DMS79 treated with DMSO at 0.1 percent for 48 hours (cell line): ENCODE measurements around the gene MIEF2.
"Not testable (repeated sequence)": the region's sequence is repeated elsewhere in the genome, so short reads cannot be mapped to it uniquely, and the experiment has no call there.

Source experiments
- DNase-seq: peaks from one replicate; lab custom pipeline; 2025; lab: John Stamatoyannopoulos, UW

Gene MIEF2, protein sequence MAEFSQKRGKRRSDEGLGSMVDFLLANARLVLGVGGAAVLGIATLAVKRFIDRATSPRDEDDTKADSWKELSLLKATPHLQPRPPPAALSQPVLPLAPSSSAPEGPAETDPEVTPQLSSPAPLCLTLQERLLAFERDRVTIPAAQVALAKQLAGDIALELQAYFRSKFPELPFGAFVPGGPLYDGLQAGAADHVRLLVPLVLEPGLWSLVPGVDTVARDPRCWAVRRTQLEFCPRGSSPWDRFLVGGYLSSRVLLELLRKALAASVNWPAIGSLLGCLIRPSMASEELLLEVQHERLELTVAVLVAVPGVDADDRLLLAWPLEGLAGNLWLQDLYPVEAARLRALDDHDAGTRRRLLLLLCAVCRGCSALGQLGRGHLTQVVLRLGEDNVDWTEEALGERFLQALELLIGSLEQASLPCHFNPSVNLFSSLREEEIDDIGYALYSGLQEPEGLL

DNA sequence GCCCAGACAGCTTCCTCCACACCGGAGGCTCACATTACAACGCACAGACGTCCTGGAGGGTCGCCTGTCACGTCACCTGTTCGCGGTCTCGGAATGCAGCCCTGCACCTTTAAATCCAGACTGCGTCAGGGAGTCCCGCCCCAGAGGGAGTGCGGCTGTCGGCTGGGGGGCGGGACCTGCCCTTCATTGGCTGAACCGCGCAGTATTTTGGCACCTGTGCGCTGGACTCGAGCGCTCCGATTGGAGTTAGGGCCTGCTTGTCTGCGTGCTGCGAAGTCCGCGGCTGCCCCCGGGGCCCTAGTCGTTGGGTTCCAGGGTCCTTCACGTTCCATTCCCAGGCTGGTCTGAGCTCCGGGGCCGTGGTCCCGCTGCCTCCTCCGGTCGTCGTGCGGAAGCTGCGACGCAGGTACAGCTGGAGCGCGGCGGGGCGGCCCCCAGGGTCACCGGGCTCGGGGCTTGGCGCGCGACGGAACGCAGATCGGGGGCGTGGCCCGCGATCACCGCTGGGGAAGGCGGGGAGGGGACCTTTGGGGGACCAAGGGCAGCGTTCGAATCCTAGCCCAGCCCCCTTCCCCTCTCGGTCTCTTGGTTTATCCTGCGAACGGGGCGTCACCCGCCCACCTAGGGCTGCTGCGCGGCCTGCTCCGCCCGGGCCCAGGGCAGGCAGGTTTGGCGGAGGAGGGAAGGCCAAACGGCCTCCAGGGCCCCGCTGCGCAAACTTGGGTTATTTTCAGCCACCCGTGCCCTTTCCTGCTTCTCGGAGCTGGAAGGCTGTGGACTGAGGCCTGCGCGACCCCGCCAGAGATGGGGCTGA lies at the start of gene MIEF2:
Gene MIEF2, plus strand, starts transcription at position 331 of the 814 bp plus-strand sequence. CDS start 2,059 bp downstream, outside the sequence.
- DNase-seq = peak; percentile 80

DNA sequence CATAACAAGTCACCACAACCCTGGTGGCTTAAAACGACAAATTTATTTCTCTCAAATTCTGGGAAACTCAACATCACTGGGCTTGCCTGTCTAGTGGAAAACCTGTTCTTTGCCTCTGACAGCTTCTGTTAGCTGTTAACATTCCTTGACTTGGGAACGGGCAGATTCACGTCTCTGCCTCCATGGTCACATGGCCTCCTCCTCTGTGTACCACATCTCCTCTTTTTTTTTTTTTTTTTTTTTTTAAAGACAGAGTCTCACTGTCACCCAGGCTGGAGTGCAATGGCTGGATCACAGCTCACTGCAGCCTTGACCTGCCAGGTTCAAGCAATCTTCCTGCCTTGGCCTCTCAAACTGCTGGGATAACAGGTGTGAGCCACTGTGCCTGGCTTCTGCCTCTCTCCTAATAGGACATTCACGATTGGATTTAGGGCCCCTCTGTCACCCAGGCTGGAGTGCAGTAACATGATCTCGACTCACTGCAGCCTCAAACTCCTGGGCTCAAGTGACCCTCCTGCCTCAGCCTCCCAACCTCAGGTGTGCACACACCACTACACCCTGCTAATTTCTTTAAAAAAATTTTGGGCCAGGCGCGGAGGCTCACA lies 46.7 kb upstream of the MIEF2 start:
- no peak for DNase-seq

DNA sequence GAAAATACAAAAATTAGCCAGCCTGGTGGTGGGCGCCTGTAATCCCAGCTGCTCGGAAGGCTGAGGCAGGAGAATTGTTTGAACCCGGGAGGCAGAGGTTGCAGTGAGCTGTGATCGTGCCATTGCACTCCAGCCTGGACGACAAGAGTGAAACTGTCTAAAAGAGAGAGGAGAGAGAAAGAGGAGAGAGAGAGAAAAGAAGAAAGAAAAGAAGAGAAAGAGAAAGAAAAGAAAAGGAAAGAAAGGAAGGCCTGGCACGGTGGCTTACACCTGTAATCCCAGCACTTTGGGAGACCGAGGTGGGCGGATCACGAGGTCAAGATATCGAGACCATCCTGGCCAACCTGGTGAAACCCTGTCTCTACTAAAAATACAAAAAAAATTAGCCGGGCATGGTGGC lies 43.6 kb upstream of the MIEF2 start:
- DNase-seq = not testable (repeated sequence)

DNA sequence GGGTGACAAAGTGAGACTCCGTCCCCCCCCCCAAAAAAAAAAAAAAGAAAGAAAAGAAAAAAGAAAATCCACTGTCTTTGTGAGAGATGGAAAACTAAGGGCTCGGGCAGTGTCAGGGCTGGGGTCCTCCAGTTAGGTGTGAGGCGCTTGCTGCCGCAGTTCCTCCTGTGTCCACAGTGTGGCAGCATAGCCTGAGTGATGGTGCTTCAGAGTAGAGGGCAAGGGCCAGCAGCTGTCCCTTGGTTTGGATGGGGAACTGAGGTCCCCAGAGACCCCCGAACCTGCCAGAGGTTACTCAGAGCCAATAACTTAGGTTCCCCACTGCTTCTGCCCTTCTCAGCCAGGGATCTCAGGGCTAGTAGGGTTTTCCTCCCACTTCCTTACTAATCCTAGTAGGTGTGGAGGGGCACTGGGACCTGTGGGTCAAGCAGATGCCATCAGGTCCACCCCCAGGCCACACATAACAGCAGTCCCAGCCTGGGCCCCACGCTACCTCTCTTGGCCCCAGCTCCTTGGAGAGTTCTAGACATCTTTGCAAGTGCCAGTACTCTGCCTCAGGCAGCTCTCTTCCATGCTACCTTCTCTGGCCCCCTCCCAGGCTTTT lies 42.9 kb upstream of the MIEF2 start:
- peak; percentile 7 for DNase-seq

DNA sequence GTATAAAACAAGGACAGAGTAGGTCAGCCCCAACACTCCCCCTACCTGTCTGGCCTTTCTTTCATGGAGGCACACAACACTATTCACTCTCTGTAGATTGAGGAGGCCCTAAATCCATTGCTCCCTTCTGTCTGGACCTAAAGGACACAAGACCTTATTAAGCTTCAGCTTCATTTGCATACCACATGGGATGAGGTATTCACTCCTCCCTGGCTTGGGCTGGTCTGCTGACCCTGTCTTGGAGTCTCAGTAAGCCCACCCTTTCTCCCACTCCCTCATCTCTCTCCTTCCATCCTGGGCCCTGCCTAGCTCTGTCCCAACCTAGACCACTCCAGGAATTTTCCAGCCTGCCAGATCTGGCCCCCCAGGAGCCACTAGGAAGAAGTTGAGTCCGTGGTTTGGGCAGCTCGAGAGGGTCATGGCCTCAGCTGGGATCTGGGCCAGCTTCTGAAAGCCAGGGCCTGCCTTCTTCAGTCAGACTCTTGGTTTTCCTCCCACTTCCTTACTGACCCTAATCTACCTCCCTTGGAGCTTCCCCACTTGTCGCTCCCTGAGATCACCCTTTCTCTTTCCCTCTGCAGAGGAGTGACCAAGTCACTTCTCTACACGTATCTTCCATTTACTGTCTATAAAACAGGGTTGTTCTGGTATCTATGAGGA lies 41.6 kb upstream of the MIEF2 start:
- DNase-seq = no peak

DNA sequence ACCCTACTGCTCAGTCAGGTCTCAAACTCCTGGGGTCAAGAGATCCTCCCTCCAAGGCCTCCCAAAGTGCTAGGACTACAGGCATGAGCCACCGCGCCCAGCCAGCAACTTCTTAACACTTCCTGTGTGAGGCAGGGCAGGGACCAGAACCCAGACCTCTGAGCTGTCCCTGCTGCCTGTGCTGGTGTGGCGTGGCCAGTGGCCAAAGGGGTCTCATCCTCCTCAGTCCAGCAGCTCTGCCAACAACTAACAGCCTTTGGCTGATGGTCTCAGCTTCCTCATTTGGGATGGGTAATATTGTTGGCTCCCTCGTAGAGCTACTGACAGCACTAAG lies 36.4 kb upstream of the MIEF2 start:
- DNase-seq = no peak

DNA sequence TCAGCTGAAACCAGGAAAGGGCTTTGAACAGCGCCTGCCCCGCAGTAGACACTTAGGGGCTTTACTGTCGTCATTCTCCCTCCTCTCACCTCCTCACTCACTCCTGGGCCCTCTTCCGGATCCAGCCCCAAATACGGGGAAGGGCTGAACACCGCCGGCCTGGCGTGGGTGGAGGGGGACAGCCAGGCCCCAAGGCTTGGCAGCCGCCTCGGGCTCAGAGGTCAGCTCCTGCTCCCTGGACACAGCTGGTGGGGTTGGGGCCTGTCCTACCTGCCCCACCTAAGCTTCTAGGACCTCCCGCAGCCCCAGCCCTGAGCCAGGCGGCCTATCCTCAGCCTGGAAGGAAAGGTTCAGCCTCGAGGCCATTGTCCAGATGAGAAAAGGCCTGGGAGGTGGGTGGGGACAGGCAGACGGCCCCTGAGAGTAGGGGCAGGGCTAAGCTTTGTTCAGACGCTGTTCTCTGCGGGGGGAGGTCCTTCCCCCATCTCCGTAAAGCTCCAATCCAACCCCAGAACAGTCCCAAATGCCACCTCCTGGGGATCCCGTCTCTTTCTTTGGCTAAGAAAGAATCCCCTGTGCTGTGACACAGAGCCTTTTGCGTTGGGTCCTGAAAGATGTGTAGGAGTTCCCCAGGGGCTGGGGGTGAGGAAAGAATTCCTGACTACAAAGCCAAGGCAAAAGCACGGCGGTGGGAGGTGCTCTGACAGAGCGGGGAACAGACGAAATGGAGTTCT lies 35.9 kb upstream of the MIEF2 start:
- DNase-seq = no peak

DNA sequence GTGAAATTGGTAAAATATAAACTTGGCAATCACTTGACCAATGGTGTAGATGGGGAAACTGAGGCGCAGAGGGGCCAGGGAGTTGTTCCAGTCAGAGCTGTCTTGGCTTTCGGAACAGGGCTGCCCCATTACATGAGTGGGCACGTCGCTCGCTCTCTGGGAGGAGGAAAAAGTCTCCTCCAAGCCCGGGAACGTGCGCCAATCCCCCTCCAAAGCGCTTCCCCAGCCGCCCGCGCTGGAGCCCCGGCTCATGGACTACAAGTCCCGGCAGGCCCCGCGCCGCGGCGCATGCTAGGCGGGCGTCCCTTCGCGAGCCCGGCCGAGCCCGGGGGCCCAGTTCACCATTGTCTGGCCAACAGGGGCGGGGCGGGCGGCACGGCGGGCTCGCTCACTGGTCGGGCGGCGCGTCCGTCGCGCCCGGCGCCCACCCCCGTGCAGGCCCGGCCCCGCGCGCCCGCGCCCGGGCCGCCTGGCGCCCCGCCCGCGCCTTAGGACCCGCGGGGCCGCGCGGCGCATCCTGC lies 35.3 kb upstream of the MIEF2 start, which contains the start of gene LLGL1:
Gene LLGL1, plus strand, starts transcription at position 515 of the 521 bp plus-strand sequence. CDS start 48 bp downstream, outside the sequence.
- DNase-seq = peak; percentile 66

DNA sequence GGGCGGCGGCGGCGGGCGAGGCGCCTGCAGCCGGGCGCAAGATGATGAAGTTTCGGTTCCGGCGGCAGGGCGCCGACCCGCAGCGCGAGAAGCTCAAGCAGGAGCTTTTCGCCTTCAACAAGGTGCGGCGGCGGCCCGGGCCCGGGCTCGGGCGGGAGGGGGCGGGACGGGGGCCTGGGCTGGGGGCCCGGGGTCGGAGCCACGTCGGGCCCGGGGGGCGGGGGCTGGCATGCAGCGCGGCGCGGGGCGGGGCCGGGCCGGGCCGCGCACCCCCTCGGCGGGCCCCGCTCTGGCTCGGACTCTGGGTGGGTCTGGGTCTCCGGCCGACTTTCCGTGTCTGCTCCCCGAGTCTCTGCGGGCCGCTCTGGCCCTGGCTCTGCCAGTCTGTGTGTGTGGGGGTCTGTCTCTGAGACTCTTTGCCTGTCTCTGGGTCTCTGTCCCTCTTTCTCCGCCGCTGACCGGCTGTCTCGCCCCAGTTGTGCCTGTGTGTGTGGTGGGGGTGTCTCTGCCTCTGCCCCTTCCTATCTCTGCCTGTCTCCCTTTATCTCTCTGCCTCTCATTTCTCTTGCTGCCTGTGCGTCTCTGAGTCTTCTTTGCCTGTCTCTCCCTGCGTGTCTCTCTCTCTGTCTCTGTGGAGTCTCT lies 34.7 kb upstream of the MIEF2 start:
- no peak for DNase-seq

DNA sequence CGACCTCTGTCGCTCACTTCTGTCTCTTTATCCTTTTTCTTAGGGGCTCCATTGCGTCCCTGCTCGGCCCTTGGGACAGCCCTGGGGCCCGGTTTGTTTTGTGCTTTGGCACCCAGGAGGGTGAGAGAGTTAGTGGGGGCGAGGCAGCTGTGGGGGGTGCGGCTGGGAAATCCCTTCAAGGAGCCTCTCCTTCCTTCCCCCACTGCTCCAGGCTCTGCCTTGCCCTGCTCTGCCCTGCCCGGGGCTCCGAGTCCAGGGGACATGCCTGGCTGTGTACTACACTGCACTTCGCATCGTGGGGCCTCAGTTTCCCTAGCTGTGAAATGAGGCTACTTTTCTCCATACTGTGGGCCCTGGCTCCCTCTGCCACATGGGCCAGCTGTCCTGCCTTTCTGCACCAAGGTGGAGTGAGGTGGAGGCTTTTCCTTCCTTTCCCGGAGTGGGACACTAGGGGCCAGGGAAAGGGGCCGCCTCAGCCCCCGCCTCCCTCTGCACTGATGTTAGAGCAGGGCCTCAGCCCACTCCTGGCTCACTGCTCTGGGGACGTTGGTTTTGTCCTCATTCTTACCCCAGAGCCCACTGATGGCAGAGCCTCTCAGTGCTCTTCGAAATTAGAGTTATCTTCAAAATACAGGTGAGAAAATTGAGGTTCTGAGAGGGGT lies 34.0 kb upstream of the MIEF2 start:
- DNase-seq = no peak

DNA sequence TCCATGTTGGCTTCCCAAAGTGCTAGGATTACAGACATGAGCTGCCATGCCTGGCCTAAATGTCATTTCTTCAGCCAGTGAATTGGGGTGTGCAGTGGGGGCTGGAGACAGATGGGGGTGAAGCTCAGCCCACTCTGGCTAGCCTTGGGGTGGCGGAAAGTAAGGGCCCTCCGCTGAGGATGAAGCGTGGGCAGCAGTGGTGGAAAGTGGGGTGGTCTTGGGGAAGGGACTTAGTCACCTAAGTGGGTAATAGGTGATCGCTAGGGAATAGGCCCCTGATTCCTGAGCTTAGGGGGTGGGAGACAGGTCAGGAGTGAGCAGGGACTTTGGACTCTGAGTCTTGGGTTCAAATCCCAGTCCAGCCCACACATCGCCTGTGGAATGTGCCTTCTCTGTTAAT lies 32.8 kb upstream of the MIEF2 start:
- no peak for DNase-seq

DNA sequence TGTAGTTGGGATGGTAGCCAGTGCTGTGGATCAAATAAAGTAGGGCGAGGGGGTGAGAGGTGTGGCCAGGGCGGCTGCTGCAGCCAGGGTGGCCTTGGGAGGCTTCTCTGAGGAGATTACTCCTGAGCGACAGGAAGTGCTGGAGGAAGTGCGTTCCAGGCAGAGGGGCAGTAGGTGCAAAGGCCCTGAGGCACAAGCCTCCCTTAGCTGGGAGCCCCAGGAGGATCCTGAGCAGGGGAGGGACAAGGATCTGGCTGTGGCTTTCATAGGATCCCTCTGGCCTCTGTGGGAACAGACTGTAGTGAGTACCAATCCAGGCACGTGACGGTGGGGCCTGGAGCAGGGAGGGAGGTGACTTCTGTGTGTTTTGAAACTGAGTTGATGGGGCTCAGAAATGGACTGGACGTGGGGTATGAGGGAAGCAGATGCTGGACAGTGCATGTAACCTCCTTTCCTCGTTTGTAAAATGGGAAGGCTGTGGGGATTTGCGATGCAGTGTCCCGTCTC lies 32.2 kb upstream of the MIEF2 start:
- DNase-seq = no peak

DNA sequence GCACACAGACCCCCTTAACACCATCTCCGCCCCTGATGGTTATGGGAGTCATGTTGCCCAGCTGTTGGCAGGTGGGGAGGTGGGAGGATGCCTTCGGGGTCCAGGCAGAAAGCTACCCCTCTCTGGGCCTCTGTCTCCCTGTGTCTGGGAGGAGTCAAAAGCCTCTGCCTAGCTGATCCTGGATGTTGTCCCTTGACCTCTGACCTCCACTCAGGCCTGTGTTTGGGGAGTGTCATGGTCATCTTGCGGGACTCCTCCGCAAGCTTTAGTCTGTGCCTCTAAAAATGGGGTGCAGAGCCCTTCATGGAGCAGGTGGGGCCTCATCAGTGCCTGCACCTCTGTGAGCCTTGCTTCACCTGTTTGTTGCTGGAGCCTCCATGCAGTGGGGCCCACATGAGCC lies 31.2 kb upstream of the MIEF2 start:
- no peak for DNase-seq

DNA sequence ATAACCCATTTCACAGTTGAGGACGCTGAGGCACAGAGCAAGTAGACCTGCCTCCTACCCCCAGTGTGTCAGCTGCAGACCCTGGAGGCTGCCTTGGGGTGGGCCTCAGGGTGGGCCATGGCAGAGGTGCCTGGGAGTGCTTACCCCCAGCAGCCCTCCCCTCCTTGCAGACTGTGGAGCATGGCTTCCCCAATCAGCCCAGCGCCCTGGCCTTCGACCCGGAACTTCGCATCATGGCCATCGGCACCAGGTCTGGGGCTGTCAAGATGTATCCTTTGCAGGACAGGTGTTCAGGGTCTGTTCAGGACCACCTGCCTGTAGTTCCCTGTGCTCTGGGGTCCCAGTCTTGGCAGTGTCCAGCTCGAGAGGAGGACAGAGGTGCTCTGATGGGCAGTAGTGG lies 30.7 kb upstream of the MIEF2 start:
- no peak for DNase-seq

DNA sequence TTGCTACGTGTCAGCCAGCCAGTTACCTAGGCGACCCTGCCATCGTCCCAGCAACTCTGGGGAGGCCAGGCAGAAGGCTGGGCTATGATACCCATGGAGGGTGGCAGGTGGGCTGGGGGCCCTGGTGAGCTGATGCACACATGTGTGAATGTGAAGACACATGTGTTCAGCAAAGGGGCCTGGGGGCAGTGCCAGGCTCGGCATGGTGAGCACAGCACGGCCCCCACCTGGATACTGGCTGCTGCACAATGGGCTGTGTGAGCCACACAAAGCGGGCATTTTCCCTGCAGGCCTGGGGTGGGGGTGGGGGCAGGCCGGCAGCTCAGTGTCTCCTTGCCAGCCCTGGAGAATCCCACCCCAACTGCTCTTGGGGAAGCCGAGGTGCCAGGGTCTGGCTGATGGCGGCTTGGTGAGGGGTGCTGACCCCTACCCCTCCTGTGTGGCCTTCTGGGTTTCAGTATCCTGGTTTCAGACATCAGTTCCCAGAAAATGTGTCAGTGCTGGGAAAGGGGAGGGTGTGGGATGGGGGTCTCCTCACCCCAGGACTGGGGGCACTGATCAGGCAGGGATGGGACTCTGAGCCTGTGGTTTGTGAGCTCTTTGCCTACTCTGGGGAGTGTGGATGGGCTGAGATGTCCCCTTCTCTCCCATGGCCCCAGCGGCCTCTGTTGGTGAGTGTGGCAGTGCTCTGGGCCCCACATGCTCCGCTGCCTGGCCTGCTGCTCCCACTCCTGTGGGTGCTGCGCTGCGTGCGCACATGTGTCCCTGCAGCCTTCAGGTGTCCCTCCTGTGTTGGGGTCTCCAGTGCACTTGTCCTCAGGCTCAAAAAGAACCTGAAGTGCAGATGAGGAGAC lies 29.9 kb upstream of the MIEF2 start:
- DNase-seq = no peak

DNA sequence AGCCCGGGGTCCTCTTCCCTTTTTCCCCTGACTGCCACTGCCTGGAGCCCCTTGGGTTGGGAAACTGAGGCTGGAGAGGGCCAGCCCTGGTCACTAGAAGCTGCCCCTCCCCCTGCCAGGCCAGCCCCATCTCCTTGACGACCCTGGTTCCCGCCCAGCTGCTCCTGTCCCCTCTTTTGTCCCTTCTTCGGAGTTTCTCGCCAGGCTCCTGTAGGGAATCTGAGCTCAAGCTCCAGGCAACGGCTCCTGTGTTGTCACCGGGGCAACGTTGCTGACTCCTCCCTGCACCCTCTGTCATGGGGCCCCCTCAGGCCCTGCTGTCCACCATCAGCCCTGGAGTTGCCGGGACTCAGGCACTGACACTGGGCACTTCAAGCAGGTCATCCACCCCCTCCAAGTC lies 29.3 kb upstream of the MIEF2 start:
- no peak for DNase-seq

DNA sequence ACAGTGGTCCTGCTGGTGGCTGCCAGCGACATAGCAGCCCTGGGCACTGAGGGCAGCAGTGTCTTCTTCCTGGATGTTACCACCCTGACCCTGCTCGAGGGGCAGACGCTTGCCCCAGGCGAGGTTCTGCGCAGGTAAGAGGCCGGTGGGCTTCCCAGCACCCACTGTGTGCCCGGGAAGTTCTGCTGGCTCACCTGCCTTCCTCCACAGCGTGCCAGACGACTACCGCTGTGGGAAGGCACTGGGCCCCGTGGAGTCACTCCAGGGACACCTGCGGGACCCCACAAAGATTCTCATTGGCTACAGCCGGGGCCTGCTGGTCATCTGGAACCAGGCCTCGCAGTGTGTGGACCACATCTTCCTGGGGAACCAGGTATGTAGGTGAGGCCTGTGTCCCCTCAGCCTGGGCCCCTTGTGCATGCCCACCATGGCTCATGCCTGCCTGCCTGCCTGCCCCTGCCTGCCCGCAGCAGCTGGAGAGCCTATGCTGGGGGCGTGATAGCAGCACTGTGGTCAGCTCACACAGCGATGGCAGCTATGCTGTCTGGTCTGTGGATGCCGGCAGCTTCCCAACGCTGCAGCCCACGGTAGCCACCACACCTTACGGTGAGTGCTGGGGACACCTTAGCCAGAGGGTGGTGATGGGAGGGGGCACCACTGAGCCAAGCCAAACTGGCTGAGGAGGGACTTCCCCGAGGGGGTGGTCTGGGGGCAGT lies 26.5 kb upstream of the MIEF2 start:
- no peak for DNase-seq

DNA sequence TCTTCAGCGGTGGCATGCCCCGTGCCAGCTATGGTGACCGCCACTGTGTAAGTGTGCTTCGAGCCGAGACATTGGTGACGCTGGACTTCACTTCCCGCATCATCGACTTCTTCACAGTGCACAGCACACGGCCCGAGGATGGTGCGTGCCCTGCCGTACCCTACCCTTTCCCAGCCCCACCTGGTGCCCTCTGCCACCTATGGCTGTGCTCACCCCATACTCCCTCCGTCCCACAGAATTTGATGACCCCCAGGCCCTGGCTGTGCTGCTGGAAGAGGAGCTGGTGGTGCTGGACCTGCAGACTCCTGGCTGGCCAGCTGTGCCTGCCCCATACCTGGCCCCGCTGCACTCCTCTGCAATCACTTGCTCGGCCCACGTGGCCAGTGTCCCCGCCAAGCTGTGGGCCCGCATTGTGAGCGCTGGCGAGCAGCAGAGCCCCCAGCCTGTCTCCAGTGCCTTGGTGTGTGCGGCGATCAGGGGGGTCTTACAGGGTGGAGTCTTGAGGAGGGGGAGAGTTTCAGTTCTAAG lies 25.5 kb upstream of the MIEF2 start:
- DNase-seq = no peak
